IMR-90 (cell line): ENCODE results near the gene THSD1. TPM values are rescaled to one million over a fixed set of nuclear protein-coding genes. Genes with fewer than 3 reads are reported as not detected.

Experiments used
- ATAC-seq: fragments of 200-7000 bp; cut with Tn5 transposase; 2 replicates; pipeline ENCODE4 v1.9.1; 2020; ENCODE audit warnings: low read depth, mild to moderate bottlenecking, moderate library complexity
- BruUV-seq: library from RNA; stranded (reverse); fragments of 400-500 nt; replicated peaks from 2 replicates; lab custom pipeline; 2021; lab: Mats Ljungman, UMichigan
- CTCF ChIA-PET: fragments of 300-600 bp; formaldehyde crosslinking; extraction: SDS; loops from one replicate; lab custom pipeline; 2021; ENCODE audit warnings: antibody characterized with exemption; lab: Yijun Ruan, JAX
- POLR2A ChIA-PET: fragments of 300-600 bp; sonication (Branson Sonifier 250); formaldehyde crosslinking; loops from one replicate; lab custom pipeline; 2022; ENCODE audit warnings: antibody characterized with exemption; ENCODE audit not compliant: unreplicated experiment; lab: Charles Lee
- DNase-seq: peaks from one replicate; pipeline ENCODE4 v3.0.0; 2013
- H2AFZ ChIP-seq: replicated peaks from 2 replicates; pipeline ENCODE3; 2013; ENCODE audit warnings: low read length, mild to moderate bottlenecking; ENCODE audit not compliant: poor library complexity
- H2AK5ac ChIP-seq: 2 replicates; pipeline ENCODE4 v1.6.1; 2013; ENCODE audit warnings: low read depth, low read length, inconsistent platforms
- H2AK9ac ChIP-seq: replicated peaks from 2 replicates; pipeline ENCODE3; 2013; ENCODE audit warnings: mild to moderate bottlenecking, low read depth, low read length, moderate library complexity; ENCODE audit not compliant: poor library complexity
- H2BK120ac ChIP-seq: 2 replicates; pipeline ENCODE4 v1.6.1; 2013; ENCODE audit warnings: low read depth, low read length, inconsistent platforms
- H2BK15ac ChIP-seq: 3 replicates; pipeline ENCODE4 v1.6.1; 2013; ENCODE audit warnings: low read depth, low read length, inconsistent platforms
- H2BK20ac ChIP-seq: 2 replicates; pipeline ENCODE4 v1.6.1; 2013; ENCODE audit warnings: low read depth, mild to moderate bottlenecking, inconsistent platforms, low read length, moderate library complexity
- H2BK5ac ChIP-seq: 2 replicates; pipeline ENCODE4 v1.6.1; 2013; ENCODE audit warnings: mild to moderate bottlenecking, low read depth, low read length, inconsistent platforms; ENCODE audit not compliant: poor library complexity, severe bottlenecking
- H3K14ac ChIP-seq: replicated peaks from 2 replicates; pipeline ENCODE4 v1.6.1; 2013; ENCODE audit warnings: low read depth, low read length, inconsistent platforms
- H3K18ac ChIP-seq: 2 replicates; pipeline ENCODE4 v1.6.1; 2013; ENCODE audit warnings: low read depth, low read length, control low read depth
- H3K23ac ChIP-seq: 2 replicates; pipeline ENCODE4 v1.6.1; 2013; ENCODE audit warnings: low read depth, low read length, inconsistent platforms
- H3K27ac ChIP-seq: 2 replicates; pipeline ENCODE4 v1.5.1; 2013; ENCODE audit warnings: mild to moderate bottlenecking, control low read depth, low read length; ENCODE audit not compliant: insufficient read depth
- H3K27me3 ChIP-seq: 2 replicates; pipeline ENCODE4 v1.6.1; 2013; ENCODE audit warnings: low read length; ENCODE audit not compliant: control insufficient read depth, insufficient read depth
- H3K36me3 ChIP-seq: 2 replicates; pipeline ENCODE4 v1.6.1; 2013; ENCODE audit warnings: low read length, mixed read lengths; ENCODE audit not compliant: control insufficient read depth, insufficient read depth
- H3K4ac ChIP-seq: 2 replicates; pipeline ENCODE4 v1.6.1; 2013; ENCODE audit warnings: low read depth, low read length, inconsistent platforms
- H3K4me1 ChIP-seq: 2 replicates; pipeline ENCODE4 v1.6.1; 2013; ENCODE audit warnings: low read length, mixed read lengths; ENCODE audit not compliant: control insufficient read depth, insufficient read depth
- H3K4me2 ChIP-seq: 2 replicates; pipeline ENCODE4 v1.6.1; 2013; ENCODE audit warnings: low read depth, mild to moderate bottlenecking, control low read depth, low read length, moderate library complexity
- H3K4me3 ChIP-seq: 2 replicates; pipeline ENCODE4 v1.5.1; 2013; ENCODE audit warnings: low read depth, mild to moderate bottlenecking, control low read depth, low read length, moderate library complexity; ENCODE audit not compliant: insufficient read depth
- H3K56ac ChIP-seq: 2 replicates; pipeline ENCODE4 v1.6.1; 2013; ENCODE audit warnings: low read length, inconsistent platforms; ENCODE audit not compliant: insufficient read depth; ENCODE audit errors: extremely low read depth
- H3K79me1 ChIP-seq, 2 experiments: 2 replicates each; pipeline ENCODE4 v1.6.1; 2013; ENCODE audit warnings: low read length in 2 of 2, inconsistent platforms in 1 of 2, low read depth in 1 of 2
- H3K9ac ChIP-seq: 2 replicates; pipeline ENCODE4 v1.6.1; 2013; ENCODE audit warnings: low read depth, low read length, control low read depth
- H3K9me1 ChIP-seq: 2 replicates; pipeline ENCODE4 v1.6.1; 2013; ENCODE audit warnings: low read length, inconsistent platforms; ENCODE audit not compliant: insufficient read depth
- H3K9me3 ChIP-seq: 2 replicates; pipeline ENCODE4 v1.6.1; 2013; ENCODE audit warnings: low read length; ENCODE audit not compliant: control insufficient read depth, insufficient read depth
- H4K20me1 ChIP-seq: 2 replicates; pipeline ENCODE4 v1.6.1; 2013; ENCODE audit warnings: low read length, inconsistent platforms; ENCODE audit not compliant: insufficient read depth
- H4K5ac ChIP-seq: 2 replicates; pipeline ENCODE4 v1.6.1; 2013; ENCODE audit warnings: mild to moderate bottlenecking, low read depth, low read length, control low read depth
- H4K8ac ChIP-seq, 2 experiments: 2 replicates each; pipeline ENCODE4 v1.6.1; 2013; ENCODE audit warnings: low read depth in 2 of 2, low read length in 2 of 2, control low read depth in 1 of 2, inconsistent platforms in 1 of 2
- H4K91ac ChIP-seq: 2 replicates; pipeline ENCODE4 v1.6.1; 2013; ENCODE audit warnings: low read depth, low read length, inconsistent platforms; ENCODE audit not compliant: insufficient read depth
- BHLHE40 ChIP-seq: fragments of 150-350 bp; IDR thresholded peaks from 2 replicates; pipeline ENCODE4 v1.6.1; 2016; ENCODE audit warnings: mild to moderate bottlenecking, low read depth, low read length
- CEBPB ChIP-seq: IDR thresholded peaks from 2 replicates; pipeline ENCODE4 v1.6.1; 2012; ENCODE audit warnings: low read depth, low read length, improper control_type of control experiment
- CHD1 ChIP-seq: IDR thresholded peaks from 2 replicates; pipeline ENCODE4 v1.6.1; 2012; ENCODE audit warnings: low read depth, low read length, improper control_type of control experiment
- CTCF ChIP-seq: conservative IDR thresholded peaks from 2 replicates; pipeline ENCODE4 v1.5.1; 2012; ENCODE audit warnings: mild to moderate bottlenecking, low read depth, low read length, improper control_type of control experiment
- FOS ChIP-seq: fragments of 150-350 bp; IDR thresholded peaks from 2 replicates; pipeline ENCODE4 v1.6.1; 2016; ENCODE audit warnings: low read depth, low read length
- MAFK ChIP-seq: IDR thresholded peaks from 2 replicates; pipeline ENCODE4 v1.6.1; 2012; ENCODE audit warnings: low read depth, low read length, improper control_type of control experiment
- MAZ ChIP-seq: IDR thresholded peaks from 2 replicates; pipeline ENCODE4 v1.6.1; 2012; ENCODE audit warnings: low read depth, mild to moderate bottlenecking, low read length, improper control_type of control experiment, moderate library complexity, borderline replicate concordance
- MXI1 ChIP-seq: IDR thresholded peaks from 2 replicates; pipeline ENCODE4 v1.6.1; 2012; ENCODE audit warnings: low read depth, mild to moderate bottlenecking, low read length, moderate library complexity, borderline replicate concordance
- NFE2L2 ChIP-seq: fragments of 150-350 bp; IDR thresholded peaks from 2 replicates; pipeline ENCODE4 v1.6.1; 2016; ENCODE audit warnings: low read depth, mild to moderate bottlenecking, low read length
- POLR2A ChIP-seq: IDR thresholded peaks from 2 replicates; pipeline ENCODE4 v1.6.1; 2012; ENCODE audit warnings: mild to moderate bottlenecking, low read depth, low read length
- RAD21 ChIP-seq: IDR thresholded peaks from 2 replicates; pipeline ENCODE4 v1.6.1; 2012; ENCODE audit warnings: low read length, improper control_type of control experiment
- RCOR1 ChIP-seq: IDR thresholded peaks from 2 replicates; pipeline ENCODE4 v1.6.1; 2012; ENCODE audit warnings: mild to moderate bottlenecking, low read length, improper control_type of control experiment; ENCODE audit not compliant: insufficient replicate concordance
- RFX5 ChIP-seq: IDR thresholded peaks from 2 replicates; pipeline ENCODE4 v1.8.0; 2012; ENCODE audit warnings: low read depth, mild to moderate bottlenecking, low read length, moderate library complexity
- SMC3 ChIP-seq: fragments of 150-350 bp; IDR thresholded peaks from 2 replicates; pipeline ENCODE4 v1.6.1; 2016; ENCODE audit warnings: low read depth, mild to moderate bottlenecking, antibody characterized with exemption, low read length, moderate library complexity
- USF2 ChIP-seq: fragments of 150-350 bp; IDR thresholded peaks from 2 replicates; pipeline ENCODE4 v1.6.1; 2017; ENCODE audit warnings: mild to moderate bottlenecking, antibody characterized with exemption, low read length, low read depth
- WGBS, 2 experiments: methylation state at CpG; one replicate each; pipeline versions ENCODE4 v1.1.5 to v1.1.7; 2013; ENCODE audit warnings: missing lambda C conversion rate in 2 of 2; ENCODE audit not compliant: insufficient read length in 1 of 2; ENCODE audit errors: extremely low coverage in 2 of 2; 5-methylcytosine and 5-hydroxymethylcytosine counted together
- dilution Hi-C: fragments of 300-500 bp; cut with HindIII; formaldehyde crosslinking; loops from one replicate; pipeline ENCODE4 v1.14.3; 2018; ENCODE audit warnings: low sequenced_read_pairs; ENCODE audit not compliant: unreplicated experiment
- in situ Hi-C: fragments of 300-500 bp; cut with MboI; formaldehyde crosslinking; loops from 3 replicates; pipeline ENCODE4 v1.14.3; 2019; ENCODE audit warnings: low sequenced_read_pairs, inconsistent platforms, mixed read lengths
- intact Hi-C: fragments of 100-400 bp; cut with micrococcal nuclease; formaldehyde crosslinking; loops from 2 replicates; pipeline ENCODE4 v1.10.0; 2022
- polyA plus RNA-seq, 3 experiments: library from polyadenylated mRNA; depleted of rRNA; stranded (reverse); fragments of >200 nt; gene quantifications; 2 replicates each; pipeline ENCODE4 v1.2.3, GENCODE V29; 2012; ENCODE audit warnings: low replicate concordance in 1 of 3
- total RNA-seq: library from RNA; depleted of rRNA; stranded (reverse); fragments of >200 nt; gene quantifications from 2 replicates; pipeline ENCODE4 v1.2.3, GENCODE V29; 2012
- TF ChIP-seq, protein P1 (sequence below): fragments of 150-350 bp; IDR thresholded peaks from 2 replicates; pipeline ENCODE4 v1.6.1; 2016; ENCODE audit warnings: low read depth, mild to moderate bottlenecking, low read length, moderate library complexity, borderline replicate concordance

THSD1 gene
- total and polyA plus RNA-seq, 2 of the 4 experiments (the other 2 are of a cell fraction) = 12.1 to 19.0 TPM

DNA sequence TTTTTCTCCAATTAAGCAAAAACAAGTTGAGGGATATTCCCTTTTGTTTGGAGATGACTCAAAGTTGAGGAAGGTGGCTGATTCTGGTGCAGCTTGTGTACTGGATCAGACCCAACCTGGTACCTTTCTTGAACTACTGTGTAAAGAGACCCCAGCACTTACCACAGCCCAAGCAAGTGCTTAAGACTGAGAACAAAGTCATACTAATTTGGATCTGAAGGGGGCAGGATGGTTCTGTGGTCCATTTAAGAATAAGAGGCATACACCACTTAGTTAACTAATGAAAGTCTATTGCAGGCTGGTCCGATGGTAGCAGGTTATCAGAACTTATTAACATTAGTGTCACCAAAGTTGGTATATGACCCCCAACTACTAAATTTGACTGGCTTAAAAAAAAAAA lies 6.3 kb downstream of the THSD1 start:
- no peak overlapping the region for H2AK5ac ChIP-seq
- no peaks in the 10 kb centered on the region for H3K9me3 ChIP-seq
- no peak overlapping the region for H2BK20ac ChIP-seq
- ATAC-seq (peak; percentile 73), DNase-seq (peak; percentile 41)
- H3K9ac ChIP-seq = no peak overlapping the region
- intact Hi-C loops = no loop called here
- no peak overlapping the region for H4K5ac ChIP-seq
- no peak overlapping the region for H2BK5ac ChIP-seq
- no CpG with 5 or more reads among the region's 1 CpG for WGBS, 2 experiments
- BruUV-seq = no TSS peak
- H3K9me1 ChIP-seq = no peaks in the 10 kb centered on the region; the same call in 1 of the 2 replicates
- H4K91ac ChIP-seq = no peak overlapping the region
- no peak overlapping the region for H3K18ac ChIP-seq
- no peak overlapping the region for H2AFZ ChIP-seq
- no peak overlapping the region for H3K23ac ChIP-seq
- in situ Hi-C loops = no loop called here
- dilution Hi-C loops = no loop called here
- no peaks in the 10 kb centered on the region for H3K4me1 ChIP-seq
- H3K36me3 ChIP-seq = no peaks in the 10 kb centered on the region
- no peaks in the 10 kb centered on the region; a peak in 1 of 4 replicates for H3K79me1 ChIP-seq
- no peak overlapping the region for H3K4me2 ChIP-seq
- no peak overlapping the region for H3K4me3 ChIP-seq
- ChIA-PET POLR2A (no interaction called here), CTCF (interaction anchor here (0.6 kb wide), 1 partner anchor 245 kb away, joined by 3 read pairs; no protein-coding TSS in a partner anchor)
- no peak overlapping the region for H4K8ac ChIP-seq
- no peak overlapping the region for H2BK120ac ChIP-seq
- TF ChIP-seq MAZ (no peak), RFX5 (no peak), NFE2L2 (no peak), RCOR1 (no peak), MAFK (no peak), POLR2A (no peak), BHLHE40 (no peak), RAD21 (peak; percentile 36), MXI1 (no peak), CTCF (peak; percentile 38), CEBPB (no peak), SMC3 (peak; percentile 12; the same call in 1 of the 2 replicates), FOS (no peak), CHD1 (no peak), USF2 (no peak)
- TF ChIP-seq, protein P1, sequence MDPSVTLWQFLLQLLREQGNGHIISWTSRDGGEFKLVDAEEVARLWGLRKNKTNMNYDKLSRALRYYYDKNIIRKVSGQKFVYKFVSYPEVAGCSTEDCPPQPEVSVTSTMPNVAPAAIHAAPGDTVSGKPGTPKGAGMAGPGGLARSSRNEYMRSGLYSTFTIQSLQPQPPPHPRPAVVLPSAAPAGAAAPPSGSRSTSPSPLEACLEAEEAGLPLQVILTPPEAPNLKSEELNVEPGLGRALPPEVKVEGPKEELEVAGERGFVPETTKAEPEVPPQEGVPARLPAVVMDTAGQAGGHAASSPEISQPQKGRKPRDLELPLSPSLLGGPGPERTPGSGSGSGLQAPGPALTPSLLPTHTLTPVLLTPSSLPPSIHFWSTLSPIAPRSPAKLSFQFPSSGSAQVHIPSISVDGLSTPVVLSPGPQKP = no peak
- H3K56ac ChIP-seq = no peak overlapping the region
- H3K27me3 ChIP-seq = no peaks in the 10 kb centered on the region
- no peak overlapping the region for H2BK15ac ChIP-seq
- H4K20me1 ChIP-seq = no peaks in the 10 kb centered on the region
- H2AK9ac ChIP-seq = no peak overlapping the region
- H3K14ac ChIP-seq = no peak overlapping the region
- H3K27ac ChIP-seq = no peak overlapping the region
- no peak overlapping the region for H3K4ac ChIP-seq
